ENCODE results near the gene DEXI.
A peak's percentile ranks its signal among the peaks of the same experiment; 100 is the strongest.

Gene DEXI

GRCh38 chr16:10923650-10924214 is 18.5 kb downstream of the DEXI start:
- no peak for DNase-seq

DNA sequence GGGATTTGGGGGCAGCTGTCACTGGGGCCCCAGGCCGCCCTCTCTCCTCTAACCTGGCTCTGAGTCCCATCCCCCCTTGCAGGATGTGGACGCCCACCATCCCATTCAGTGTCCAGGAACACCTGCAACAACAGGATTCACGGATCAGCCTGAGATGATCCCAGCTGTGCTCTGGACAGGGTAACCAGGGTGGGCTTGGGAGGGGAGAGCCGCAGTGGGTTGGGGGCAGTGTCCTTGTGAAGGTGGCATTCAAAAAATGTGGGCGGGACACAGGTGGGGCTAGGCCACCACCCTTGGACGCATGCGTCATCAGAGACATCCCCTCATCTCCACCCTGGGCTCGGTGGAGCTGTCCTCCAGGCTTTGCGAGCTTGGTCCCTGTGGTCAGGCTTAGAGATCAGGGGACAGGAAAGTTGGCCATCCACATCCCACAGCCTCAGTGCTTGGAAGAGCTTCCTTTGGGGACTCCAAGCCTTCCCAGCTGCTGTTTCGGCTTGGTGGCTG is 19.1 kb downstream of the DEXI start:
- DNase-seq: no peak

DNA sequence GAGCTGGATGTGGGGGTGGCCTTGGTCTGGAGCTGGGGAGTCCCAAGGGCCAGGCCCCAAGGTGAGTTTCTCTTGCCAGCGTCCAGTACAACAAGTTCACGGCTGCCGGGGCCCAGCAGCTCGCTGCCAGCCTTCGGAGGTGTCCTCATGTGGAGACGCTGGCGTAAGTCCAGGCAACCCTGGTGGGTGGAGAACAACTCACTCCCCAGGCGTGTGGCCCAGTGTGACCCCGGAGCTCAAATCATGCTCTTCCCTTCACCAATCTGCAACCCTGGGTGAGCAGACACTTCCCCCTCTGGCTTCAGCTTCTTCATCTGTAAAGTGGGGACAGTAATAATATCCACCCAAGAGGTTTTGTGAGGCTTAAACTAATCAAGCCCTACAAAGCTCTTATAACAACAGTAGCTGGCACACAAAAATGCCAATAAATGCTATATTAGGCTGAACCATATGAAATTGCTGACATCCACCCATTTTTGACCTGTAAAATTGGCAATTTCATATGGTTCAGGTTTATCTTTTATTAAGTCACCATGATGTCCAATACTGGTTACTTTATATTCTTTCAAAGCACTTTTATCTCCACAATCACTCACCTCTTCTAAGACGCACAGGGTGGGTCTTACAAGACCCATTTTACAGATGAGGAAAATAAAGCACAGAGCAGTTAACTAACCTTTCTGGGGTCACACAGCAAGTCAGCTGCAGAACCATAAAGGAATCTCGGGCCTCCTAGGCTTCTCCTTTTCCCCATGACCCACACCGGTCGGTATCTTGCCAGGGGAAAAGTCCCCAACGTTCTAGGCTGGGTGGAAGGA is 19.7 kb downstream of the DEXI start:
- DNase-seq: no peak

- DNase-seq: no peak
Observed at GRCh38 chr16:10921536-10922327, 20.5 kb downstream of the DEXI start.

- no peak for DNase-seq
Observed at GRCh38 chr16:10920726-10921427, 21.4 kb downstream of the DEXI start.

DNA sequence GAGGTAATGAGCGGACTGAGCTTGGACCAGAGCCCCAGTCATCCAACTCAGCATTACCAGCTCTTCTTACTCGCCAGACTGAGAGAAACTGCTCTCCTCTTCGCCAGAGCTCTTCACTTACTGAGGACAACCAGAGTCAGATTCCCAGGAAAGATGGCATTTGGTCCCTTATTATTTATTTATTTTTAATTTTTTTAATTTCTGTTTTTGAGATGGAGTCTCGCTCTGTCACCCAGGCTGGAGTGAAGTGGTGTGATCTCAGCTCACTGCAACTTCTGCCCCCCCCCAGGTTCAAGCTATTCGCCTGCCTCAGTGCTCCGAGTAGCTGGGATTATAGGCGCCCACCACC is 23.3 kb downstream of the DEXI start:
- DNase-seq: no peak

- peak; percentile 89 to 92 for DNase-seq
Observed at GRCh38 chr16:10918294-10919002, 23.8 kb downstream of the DEXI start.

- no peak for DNase-seq
Observed at GRCh38 chr16:10916534-10916933, 25.7 kb downstream of the DEXI start.

DNA sequence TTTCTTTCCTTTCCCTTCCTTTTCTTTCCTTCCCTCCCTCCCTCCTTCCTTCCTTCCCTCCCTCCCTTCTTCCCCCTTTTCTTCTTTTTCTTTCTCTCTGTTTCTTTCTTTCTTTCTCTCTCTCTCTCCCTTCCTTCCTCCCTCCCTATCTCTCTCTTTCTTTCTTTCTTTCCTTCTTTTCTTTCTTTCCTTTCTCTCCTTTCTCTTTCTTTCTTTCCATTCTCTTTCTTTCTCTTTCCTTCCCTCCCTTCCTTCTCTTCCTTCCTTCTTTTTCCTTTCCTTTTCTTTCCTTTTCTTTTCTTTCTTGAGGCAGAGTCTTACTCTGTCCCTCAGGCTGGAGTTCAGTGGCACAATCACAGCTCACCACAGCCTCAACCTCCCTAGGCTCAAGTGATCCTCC is 31.0 kb downstream of the DEXI start:
- DNase-seq: no peak

GRCh38 chr16:10907757-10908045 is 34.6 kb downstream of the DEXI start:
- DNase-seq: no peak

GRCh38 chr16:10906914-10907756 is 35.1 kb downstream of the DEXI start:
- no peak for DNase-seq

DNA sequence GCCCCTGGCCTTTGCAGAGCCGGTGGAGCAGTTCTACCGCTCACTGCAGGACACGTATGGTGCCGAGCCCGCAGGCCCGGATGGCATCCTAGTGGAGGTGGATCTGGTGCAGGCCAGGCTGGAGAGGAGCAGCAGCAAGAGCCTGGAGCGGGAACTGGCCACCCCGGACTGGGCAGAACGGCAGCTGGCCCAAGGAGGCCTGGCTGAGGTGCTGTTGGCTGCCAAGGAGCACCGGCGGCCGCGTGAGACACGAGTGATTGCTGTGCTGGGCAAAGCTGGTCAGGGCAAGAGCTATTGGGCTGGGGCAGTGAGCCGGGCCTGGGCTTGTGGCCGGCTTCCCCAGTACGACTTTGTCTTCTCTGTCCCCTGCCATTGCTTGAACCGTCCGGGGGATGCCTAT is 35.8 kb downstream of the DEXI start:
- no peak for DNase-seq

GRCh38 chr16:10902999-10903398 is 39.3 kb downstream of the DEXI start:
- no peak for DNase-seq

DNA sequence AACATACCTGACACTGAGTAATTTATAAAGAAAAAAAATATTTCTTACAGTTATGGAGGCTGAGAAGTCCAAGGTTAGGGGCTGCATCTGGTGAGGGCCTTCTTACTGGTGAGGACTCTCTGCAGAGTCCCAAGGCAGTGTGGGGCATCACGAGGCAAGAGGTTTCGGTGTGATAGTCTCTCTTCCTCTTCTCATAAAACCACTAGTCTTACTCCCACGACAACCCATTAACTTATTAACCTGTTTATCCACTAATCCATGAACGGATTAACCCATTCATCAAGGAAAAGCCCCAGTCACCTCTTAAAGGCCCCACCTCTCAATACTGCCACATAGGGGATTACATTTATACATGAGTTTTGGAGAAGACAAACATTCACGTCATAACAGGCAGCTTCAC is 45.1 kb downstream of the DEXI start:
- DNase-seq: no peak

GRCh38 chr16:10896723-10897122 is 45.5 kb downstream of the DEXI start:
- no peak for DNase-seq

- no peak for DNase-seq
Observed at GRCh38 chr16:10896165-10896564, 46.1 kb downstream of the DEXI start.

GRCh38 chr16:10895053-10895946 is 47.0 kb downstream of the DEXI start:
- DNase-seq: peak; percentile 32 to 54

DNA sequence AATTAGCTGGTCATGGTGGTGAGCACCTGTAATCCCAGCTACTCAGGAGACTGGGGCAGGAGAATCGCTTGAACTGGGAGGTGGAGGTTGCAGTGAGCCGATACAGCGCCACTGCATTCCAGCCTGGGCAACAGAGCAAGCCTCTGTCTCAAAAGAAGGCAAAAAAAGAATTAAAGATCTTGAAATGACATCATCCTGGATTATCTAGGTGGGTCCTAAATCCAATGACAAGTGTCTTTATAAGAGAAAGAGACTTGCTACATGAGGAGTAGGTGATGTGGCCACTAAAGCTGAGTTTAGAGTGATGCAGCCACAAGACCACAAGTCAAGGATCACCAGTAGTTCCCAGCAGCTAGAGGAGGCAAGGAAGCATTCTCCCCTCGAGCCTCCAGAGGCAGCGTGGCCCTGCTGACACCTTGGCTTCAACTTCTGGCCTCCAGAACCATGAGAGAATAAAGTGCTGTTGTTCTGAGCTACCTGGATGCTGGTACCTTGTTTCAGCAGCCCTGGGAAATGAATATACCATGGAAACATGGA is 49.4 kb downstream of the DEXI start:
- no peak for DNase-seq

DNA sequence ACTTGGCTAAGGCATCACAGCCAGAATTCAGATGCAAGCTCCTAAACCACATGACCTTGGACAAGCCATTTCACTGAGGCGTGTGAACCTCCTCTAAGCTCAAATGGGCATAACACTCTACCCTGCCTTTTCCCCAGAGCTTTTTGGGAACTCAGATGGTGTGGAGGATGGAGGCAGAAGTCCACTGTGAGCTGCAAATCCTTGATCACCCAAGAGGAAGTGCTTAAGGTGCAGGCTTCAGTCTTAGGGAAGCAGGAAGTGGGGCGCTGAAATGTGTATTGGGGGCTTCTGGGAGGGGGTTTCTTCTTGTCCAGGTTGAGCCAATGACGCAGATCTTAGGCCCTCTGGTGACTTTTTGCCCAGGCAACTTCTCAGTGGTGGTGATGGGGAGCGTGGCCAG is 52.4 kb downstream of the DEXI start:
- DNase-seq: no peak

- no peak for DNase-seq
Observed at GRCh38 chr16:10888320-10888937, 53.8 kb downstream of the DEXI start.
